HG03064 (cell line): ENCODE data around the gene PHF21A.

ENCODE experiments used
- ATAC-seq: cut with Tn5 transposase; IDR thresholded peaks from one replicate; pipeline ENCODE4 v1.9.1; 2021; ENCODE audit warnings: low read depth; ENCODE audit not compliant: unreplicated experiment

The PHF21A gene

GRCh38 chr11:46079662-46080061 lies 41.6 kb downstream of the PHF21A start:
- no peak for ATAC-seq

- no peak for ATAC-seq
Measured at GRCh38 chr11:46075928-46076327, 45.3 kb downstream of the PHF21A start.

GRCh38 chr11:46075168-46075567 lies 46.1 kb downstream of the PHF21A start:
- ATAC-seq, result no peak

GRCh38 chr11:46073632-46074031 lies 47.6 kb downstream of the PHF21A start:
- no peak for ATAC-seq

- ATAC-seq, result no peak
Measured at GRCh38 chr11:46072172-46072964, 48.9 kb downstream of the PHF21A start.

GRCh38 chr11:46071091-46071490 lies 50.2 kb downstream of the PHF21A start:
- ATAC-seq, result no peak

- ATAC-seq, result no peak
Measured at GRCh38 chr11:46069595-46069994, 51.7 kb downstream of the PHF21A start.

GRCh38 chr11:46066335-46066734 lies 54.9 kb downstream of the PHF21A start:
- ATAC-seq, result no peak

GRCh38 chr11:46065681-46066080 lies 55.6 kb downstream of the PHF21A start:
- ATAC-seq, result no peak

GRCh38 chr11:46064221-46064620 lies 57.0 kb downstream of the PHF21A start:
- no peak for ATAC-seq

- no peak for ATAC-seq
Measured at GRCh38 chr11:46063138-46063537, 58.1 kb downstream of the PHF21A start.

GRCh38 chr11:46060013-46060412 lies 61.2 kb downstream of the PHF21A start:
- ATAC-seq, result no peak

GRCh38 chr11:46057489-46057888 lies 63.8 kb downstream of the PHF21A start:
- no peak for ATAC-seq

GRCh38 chr11:46055371-46055770 lies 65.9 kb downstream of the PHF21A start:
- no peak for ATAC-seq

GRCh38 chr11:46051102-46051501 lies 70.2 kb downstream of the PHF21A start:
- ATAC-seq, result no peak

GRCh38 chr11:46050662-46051061 lies 70.6 kb downstream of the PHF21A start:
- no peak for ATAC-seq

- ATAC-seq, result no peak
Measured at GRCh38 chr11:46050003-46050461, 71.2 kb downstream of the PHF21A start.

GRCh38 chr11:46049325-46049897 lies 71.8 kb downstream of the PHF21A start:
- ATAC-seq, result no peak

GRCh38 chr11:46048198-46048597 lies 73.1 kb downstream of the PHF21A start:
- no peak for ATAC-seq

- ATAC-seq, result no peak
Measured at GRCh38 chr11:46047520-46047919, 73.7 kb downstream of the PHF21A start.

GRCh38 chr11:46045811-46046210 lies 75.4 kb downstream of the PHF21A start:
- ATAC-seq, result no peak

GRCh38 chr11:46044601-46045000 lies 76.7 kb downstream of the PHF21A start:
- ATAC-seq, result no peak
